Stimulated activated CD4-positive, alpha-beta T cell treated with anti-CD3 and anti-CD28 coated beads, TNF-alpha, amount 100 ng/mL, for 48 hours (primary cell): Measurements from ENCODE around the gene RNF223.
"Not testable (repeated sequence)": the region's sequence is repeated elsewhere in the genome, so short reads cannot be mapped to it uniquely, and the experiment has no call there.

Experiments used
- DNase-seq, 3 donors: peaks; one replicate each; pipeline ENCODE4 v3.0.0-alpha.2; 2020; ENCODE audit warnings: low read depth in 3 of 3

The RNF223 gene

GRCh38 chr1:1109743-1110142 is 35.6 kb upstream of the RNF223 start:
- DNase-seq: no peak

- DNase-seq: no peak
Observed at GRCh38 chr1:1106510-1107221, 32.6 kb upstream of the RNF223 start.

DNA sequence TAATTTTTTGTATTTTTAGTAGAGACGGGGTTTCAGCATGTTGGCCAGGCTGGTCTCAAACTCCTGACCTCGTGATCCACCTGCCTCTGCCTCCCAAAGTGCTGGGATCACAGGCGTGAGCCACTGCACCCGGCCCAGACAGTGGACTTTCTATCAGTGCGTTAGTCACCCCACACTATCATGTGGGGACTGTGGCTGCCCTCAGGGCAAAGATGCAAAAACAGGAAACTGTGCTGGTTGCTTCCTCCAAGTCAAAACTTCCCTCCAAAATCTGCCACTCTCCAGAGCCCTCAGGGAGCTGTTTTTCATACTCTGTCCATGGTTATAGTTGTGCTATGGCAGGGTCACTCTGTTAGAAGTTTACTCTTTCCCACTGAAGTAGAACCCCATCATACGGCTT is 30.0 kb upstream of the RNF223 start:
- not testable (repeated sequence) for DNase-seq

DNA sequence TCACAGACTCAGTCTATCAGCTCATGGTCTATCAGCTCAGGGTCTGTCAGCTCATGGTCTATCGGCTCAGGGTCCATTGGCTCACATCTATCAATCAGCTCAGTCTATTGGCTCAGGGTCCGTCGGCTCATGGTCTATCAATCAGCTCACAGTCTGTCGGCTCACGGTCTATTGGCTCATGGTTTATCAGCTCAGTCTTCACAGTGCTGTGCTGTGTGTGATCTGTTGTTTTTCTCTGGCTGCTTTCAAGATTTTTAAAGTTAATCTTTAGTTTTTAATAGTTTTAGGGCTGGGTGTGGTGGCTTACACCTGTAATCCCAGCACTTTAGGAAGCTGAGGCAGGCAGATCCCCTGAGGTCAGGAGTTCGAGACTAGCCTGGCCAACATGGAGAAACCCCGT is 27.4 kb upstream of the RNF223 start:
- DNase-seq: no peak

DNA sequence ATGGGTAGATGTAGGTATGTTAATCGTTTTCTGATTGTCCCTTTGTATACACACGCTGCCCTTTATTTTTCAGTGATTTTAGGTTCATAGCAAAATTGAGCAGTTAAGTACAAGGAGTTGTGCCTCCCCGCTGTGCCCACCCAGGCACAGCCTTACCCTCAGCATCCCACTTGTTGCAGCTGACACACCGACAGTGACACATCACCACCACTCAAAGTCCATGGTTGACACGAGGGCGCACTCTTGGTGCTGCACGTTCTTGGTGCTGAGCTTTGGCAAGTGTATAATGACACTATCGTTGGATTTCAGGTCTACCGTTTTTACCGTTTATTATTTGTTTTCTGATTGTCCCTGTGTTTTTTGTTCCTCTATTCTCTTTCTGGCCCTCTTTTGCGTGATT is 26.2 kb upstream of the RNF223 start:
- DNase-seq: no peak

GRCh38 chr1:1099506-1100183 is 25.5 kb upstream of the RNF223 start:
- no peak for DNase-seq

GRCh38 chr1:1098681-1099421 is 24.7 kb upstream of the RNF223 start:
- DNase-seq: no peak

DNA sequence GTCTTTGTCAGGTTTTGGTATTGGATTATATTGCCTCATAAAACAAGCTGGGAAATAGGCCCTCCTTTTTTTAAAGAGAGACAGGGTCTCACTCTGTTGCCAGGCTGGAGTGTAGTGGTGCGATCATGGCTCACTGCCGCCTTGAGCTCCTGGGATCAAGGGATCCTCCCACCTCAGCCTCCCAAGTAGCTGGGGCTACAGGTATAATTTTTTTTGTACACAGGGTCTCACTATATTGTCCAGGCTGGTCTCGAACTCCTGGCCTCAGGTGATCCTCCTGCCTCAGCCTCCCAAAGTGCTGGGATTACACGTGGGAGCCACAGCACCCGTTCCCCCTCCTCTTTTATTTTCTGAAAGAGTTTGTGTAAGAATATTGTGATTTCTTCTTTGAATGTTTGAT is 22.0 kb upstream of the RNF223 start:
- not testable (repeated sequence) for DNase-seq

GRCh38 chr1:1094981-1095380 is 20.9 kb upstream of the RNF223 start:
- DNase-seq: no peak

GRCh38 chr1:1093610-1093943 is 19.5 kb upstream of the RNF223 start:
- no peak for DNase-seq

DNA sequence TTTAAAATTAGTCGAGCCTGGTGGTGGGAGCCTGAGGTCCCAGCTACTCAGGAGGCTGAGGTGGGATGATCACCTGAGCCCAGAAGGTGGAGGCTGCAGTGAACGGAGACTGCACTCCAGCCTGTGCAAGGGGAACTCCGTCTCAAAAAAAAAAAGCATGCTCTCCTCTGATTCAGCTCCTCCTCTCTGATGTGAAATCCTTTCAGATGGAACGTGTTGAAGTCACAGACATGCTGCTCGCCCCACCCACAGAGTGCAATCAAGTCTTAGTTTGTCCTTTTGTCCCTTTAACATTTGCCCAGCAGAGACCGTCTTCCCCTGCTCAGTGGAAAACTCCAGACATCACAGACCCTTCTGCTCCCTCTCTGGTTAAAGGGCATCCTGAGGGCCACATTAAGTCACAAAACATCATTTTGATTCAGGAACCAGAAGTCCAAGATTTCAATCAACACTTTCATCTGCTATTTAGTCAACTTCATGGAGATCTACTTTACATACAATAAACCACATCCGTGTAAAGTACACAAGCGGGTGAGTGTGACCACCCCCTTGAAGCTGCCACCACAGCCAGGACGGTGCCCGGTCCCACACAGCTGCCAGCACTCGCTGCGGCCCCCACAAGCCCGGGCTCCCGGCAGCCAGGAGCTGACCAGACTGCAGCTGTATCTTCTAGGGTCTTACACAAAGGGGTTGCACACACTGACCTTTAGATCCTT is 18.9 kb upstream of the RNF223 start:
- DNase-seq: no peak

DNA sequence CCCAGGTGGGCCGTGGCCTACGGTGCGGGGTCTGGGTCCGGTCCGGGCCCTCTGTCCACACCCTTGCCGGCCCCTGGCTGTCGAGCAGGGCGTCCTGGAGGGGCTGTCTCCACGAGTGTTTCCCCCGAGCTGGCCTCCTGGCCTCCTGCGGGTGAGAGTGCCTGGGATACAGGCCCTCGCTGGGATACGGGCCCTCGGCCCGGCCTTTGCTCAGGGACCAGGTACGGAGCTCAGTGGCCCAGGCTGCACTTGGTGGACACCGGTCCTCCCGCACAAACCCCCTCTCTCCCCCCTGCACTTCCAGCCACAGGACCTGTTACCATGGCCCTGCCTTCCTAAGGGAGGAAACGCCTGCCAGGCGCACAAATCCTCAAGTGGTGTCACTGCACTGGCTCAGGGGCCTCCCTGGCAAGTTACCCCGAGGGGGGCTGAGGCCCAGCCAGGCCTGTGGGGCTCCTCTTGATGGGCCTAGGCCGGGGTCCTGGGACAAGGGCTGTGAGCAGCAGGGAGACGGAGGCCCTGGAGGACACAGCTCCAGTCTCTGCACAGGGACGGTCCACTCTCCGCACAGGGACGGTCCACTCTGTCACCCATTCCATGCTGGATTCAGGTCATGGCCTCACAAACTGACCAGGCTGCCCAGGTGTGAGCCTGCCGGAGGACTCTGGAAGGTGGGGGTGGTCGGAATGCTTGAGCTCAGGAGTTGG is 18.2 kb upstream of the RNF223 start:
- DNase-seq: no peak

DNA sequence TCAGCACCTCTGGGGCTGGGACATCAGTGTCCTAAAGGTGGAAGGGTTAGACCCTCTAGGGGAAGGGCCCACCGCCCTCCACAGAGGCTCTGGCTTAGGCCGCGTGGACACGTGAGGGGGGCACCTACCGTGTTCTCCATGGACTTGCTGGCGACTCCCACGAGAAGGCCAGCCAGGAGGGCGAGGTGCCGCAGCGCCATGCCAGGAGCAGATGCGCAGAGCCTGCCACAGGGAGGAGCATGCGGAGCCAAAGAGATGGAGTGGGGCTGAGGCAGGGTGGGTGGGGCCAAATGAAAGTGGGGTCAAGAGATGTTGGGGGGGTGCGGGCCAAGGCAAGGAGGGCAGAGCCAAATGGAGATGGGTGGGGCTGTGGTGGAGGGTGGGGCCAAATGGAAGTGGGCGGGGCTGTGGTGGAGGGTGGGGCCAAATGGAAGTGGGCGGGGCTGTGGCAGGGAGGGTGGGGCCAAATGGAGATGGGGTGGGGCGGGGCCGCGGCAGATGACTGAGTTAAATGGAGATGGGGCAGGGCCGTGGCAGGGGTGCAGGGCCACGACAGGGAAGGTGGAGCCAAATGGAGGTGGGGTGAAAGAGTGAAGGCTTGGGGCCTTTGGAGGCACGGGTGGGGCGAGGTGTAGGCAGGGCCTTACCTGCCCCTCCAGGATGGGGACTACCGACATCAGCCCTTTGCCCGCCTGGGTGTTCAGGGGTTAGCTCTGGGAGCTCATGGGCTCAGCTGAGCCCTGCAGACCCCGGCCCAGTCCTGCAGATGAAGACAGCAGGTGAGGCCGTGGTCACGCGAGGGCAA is 17.4 kb upstream of the RNF223 start:
- peak in 1 of 3 donors; percentile 31 for DNase-seq

- no peak for DNase-seq
Observed at GRCh38 chr1:1090424-1091343, 16.6 kb upstream of the RNF223 start.

- DNase-seq: no peak
Observed at GRCh38 chr1:1089731-1090423, 15.8 kb upstream of the RNF223 start.

- no peak for DNase-seq
Observed at GRCh38 chr1:1088801-1089680, 14.9 kb upstream of the RNF223 start.

DNA sequence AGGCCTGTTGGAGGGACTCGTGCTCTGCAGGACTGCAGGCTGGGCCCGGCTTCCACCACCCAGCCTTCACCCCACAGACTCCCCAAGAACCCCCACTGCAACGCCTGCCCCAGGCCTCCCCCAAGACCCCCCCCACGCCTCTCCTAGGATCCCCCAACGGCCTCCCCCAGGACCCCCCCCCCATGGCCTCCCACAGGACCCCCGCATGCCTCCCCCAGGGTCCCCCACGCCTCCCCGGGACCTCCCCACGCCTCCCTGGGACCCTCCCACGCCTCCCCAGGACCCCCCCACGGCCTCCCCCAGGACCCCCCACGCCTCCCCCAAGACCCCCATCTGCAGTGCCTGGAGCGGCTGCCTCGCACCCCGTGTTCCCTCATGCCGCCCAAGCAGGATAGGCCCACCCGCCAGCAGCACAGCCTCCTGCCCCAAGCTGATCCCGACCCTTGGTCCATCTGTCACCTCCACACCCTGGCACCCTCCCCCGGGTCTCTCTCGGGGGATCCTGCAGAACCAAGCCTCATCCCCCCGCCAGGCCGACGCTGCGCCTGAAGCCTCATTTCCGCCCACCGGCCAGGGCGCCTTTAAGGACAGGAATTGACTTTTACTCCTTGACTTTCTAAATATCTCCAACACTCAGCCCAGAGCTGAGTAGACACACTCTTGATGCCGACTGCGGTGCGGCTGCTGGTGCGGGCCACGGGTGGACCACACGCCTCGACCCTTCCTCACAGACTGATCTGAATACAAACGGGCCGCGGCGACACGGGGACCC is 14.1 kb upstream of the RNF223 start:
- no peak for DNase-seq
